Lower leg skin (tissue), 3 donors: Measurements from ENCODE around the gene ATAD3C.

ENCODE experiments used
- CTCF ChIP-seq, 3 donors: fragments of 450-650 bp; IDR thresholded peaks; one replicate each; pipeline ENCODE4 v1.5.1; 2016; ENCODE audit warnings: antibody characterized with exemption in 3 of 3, mild to moderate bottlenecking in 3 of 3, moderate library complexity in 2 of 3
- POLR2A ChIP-seq, 2 donors: fragments of 450-650 bp; IDR thresholded peaks; one replicate each; pipeline ENCODE4 v1.6.1; 2016 to 2017; ENCODE audit warnings: antibody characterized with exemption in 2 of 2, mild to moderate bottlenecking in 1 of 2, moderate library complexity in 1 of 2

- TF ChIP-seq CTCF (IDR thresholded peaks at IDR 0.05) (no peak), POLR2A (IDR thresholded peaks at IDR 0.05) (no peak)
Observed at GRCh38 chr1:1401457-1402010, 48.0 kb upstream of the ATAD3C start.
